Keratinocyte (primary cell): ENCODE data around the gene SPON1. TPM values are rescaled to one million over a fixed set of nuclear protein-coding genes. Genes with fewer than 3 reads are reported as not detected.

ENCODE experiments used
- DNase-seq: peaks from one replicate; pipeline ENCODE4 v3.0.0-alpha.2; 2011; ENCODE audit warnings: low read depth, missing footprints, low spot score
- FAIRE-seq: peaks from 2 replicates; lab custom pipeline; 2011; peaks lifted over from hg19 to GRCh38; lab: Jason Lieb, UNC
- H2AFZ ChIP-seq: 2 replicates; pipeline ENCODE4 v1.6.0; 2012; ENCODE audit warnings: low read length, control low read depth, inconsistent platforms; ENCODE audit not compliant: control insufficient read depth
- H3K27ac ChIP-seq: 2 replicates; pipeline ENCODE4 v1.5.1; 2011; ENCODE audit warnings: low read length; ENCODE audit not compliant: control insufficient read depth, insufficient read depth
- H3K27me3 ChIP-seq: 3 replicates; pipeline ENCODE4 v1.6.0; 2011; ENCODE audit warnings: low read length; ENCODE audit not compliant: control insufficient read depth, insufficient read depth; ENCODE audit errors: extremely low read depth
- H3K36me3 ChIP-seq, 2 experiments: 2 replicates in 1 of 2; 3 replicates in 1 of 2; pipeline ENCODE4 v1.5.1; 2011; ENCODE audit warnings: low read length in 2 of 2, mild to moderate bottlenecking in 1 of 2; ENCODE audit not compliant: control insufficient read depth in 2 of 2, insufficient read depth in 2 of 2; ENCODE audit errors: extremely low read depth in 1 of 2
- H3K4me1 ChIP-seq: 3 replicates; pipeline ENCODE4 v1.5.1; 2011; ENCODE audit warnings: low read length; ENCODE audit not compliant: control insufficient read depth, insufficient read depth; ENCODE audit errors: extremely low read depth
- H3K4me2 ChIP-seq: 3 replicates; pipeline ENCODE4 v1.6.0; 2011; ENCODE audit warnings: low read depth, low read length; ENCODE audit not compliant: control insufficient read depth, insufficient read depth; ENCODE audit errors: extremely low read depth
- H3K4me3 ChIP-seq, 3 experiments: fragments of 200-600 bp in 1 of 3; sonication (generic) in 1 of 3; 2 replicates in 2 of 3; 3 replicates in 1 of 3; pipeline ENCODE4 v1.5.1; 2011 to 2016; ENCODE audit warnings: low read length in 3 of 3, mild to moderate bottlenecking in 3 of 3, control low read depth in 2 of 3, inconsistent platforms in 1 of 3, low read depth in 1 of 3, mixed read lengths in 1 of 3, mixed run types in 1 of 3, moderate library complexity in 1 of 3; ENCODE audit not compliant: control insufficient read depth in 2 of 3, insufficient read depth in 2 of 3; ENCODE audit errors: extremely low read depth in 1 of 3
- H3K79me2 ChIP-seq: 2 replicates; pipeline ENCODE4 v1.6.0; 2012; ENCODE audit warnings: low read length; ENCODE audit not compliant: control insufficient read depth, insufficient read depth
- H3K9ac ChIP-seq: 3 replicates; pipeline ENCODE4 v1.6.0; 2011; ENCODE audit warnings: low read length; ENCODE audit not compliant: control insufficient read depth, insufficient read depth; ENCODE audit errors: extremely low read depth
- H3K9me1 ChIP-seq: 3 replicates; pipeline ENCODE4 v1.6.0; 2011; ENCODE audit warnings: low read length; ENCODE audit not compliant: control insufficient read depth, insufficient read depth; ENCODE audit errors: extremely low read depth
- H3K9me3 ChIP-seq: 2 replicates; pipeline ENCODE4 v1.5.1; 2012; ENCODE audit warnings: low read depth, low read length; ENCODE audit not compliant: control insufficient read depth
- H4K20me1 ChIP-seq: 3 replicates; pipeline ENCODE4 v1.6.0; 2011; ENCODE audit warnings: low read length; ENCODE audit not compliant: control insufficient read depth, insufficient read depth; ENCODE audit errors: extremely low read depth
- CTCF ChIP-seq, 3 experiments: IDR thresholded peaks in 1 of 3; conservative IDR thresholded peaks in 1 of 3; optimal IDR thresholded peaks in 1 of 3; 2 replicates in 2 of 3; 3 replicates in 1 of 3; pipeline versions ENCODE3 to v1.5.1; 2011; ENCODE audit warnings: low read length in 3 of 3, mild to moderate bottlenecking in 3 of 3, moderate library complexity in 2 of 3, control low read depth in 1 of 3, inconsistent platforms in 1 of 3; ENCODE audit not compliant: insufficient read depth in 2 of 3; ENCODE audit errors: extremely low read depth in 1 of 3
- EZH2 ChIP-seq: IDR thresholded peaks from one replicate; pipeline ENCODE4 v1.6.1; 2012; ENCODE audit warnings: inconsistent platforms, mild to moderate bottlenecking, low read length, moderate library complexity
- dilution Hi-C: fragments of 300-500 bp; cut with MboI; formaldehyde crosslinking; loops from one replicate; pipeline ENCODE4 v1.7.0; 2020; ENCODE audit warnings: low sequenced_read_pairs; ENCODE audit not compliant: extremely low pct_ligation_motif_present
- polyA plus RNA-seq, 5 experiments: library from polyadenylated mRNA; depleted of rRNA in 3 of 5; stranded (reverse) in 3 of 5; stranded (forward) in 1 of 5; unstranded in 1 of 5; fragments of >200 nt; gene quantifications; 1 replicate in 1 of 5; 2 replicates in 3 of 5; 3 replicates in 1 of 5; pipeline versions ENCODE4 v1.2.1 to v1.2.3, GENCODE V29; 2011 to 2012; ENCODE audit warnings: missing spikeins in 2 of 5, low read depth in 1 of 5, low replicate concordance in 1 of 5

Gene SPON1
- polyA plus RNA-seq, 1 donor (not counting 4 experiments of a cell fraction or from before 2014, with no cell fraction given): not detected

GRCh38 chr11:13955971-13956421, 6.5 kb upstream of the SPON1 start:
- no peak overlapping the region for H3K9ac ChIP-seq
- no peak overlapping the region for H3K27ac ChIP-seq
- no peak overlapping the region for H3K4me2 ChIP-seq
- TF ChIP-seq CTCF (optimal IDR thresholded peaks at IDR 0.05 in 1 of 3, IDR thresholded peaks at IDR 0.05 in 1 of 3, conservative IDR thresholded peaks at IDR 0.05 in 1 of 3; ENCODE audit: extremely low read depth in 1 of 3, insufficient read depth in 2 of 3, low read length in 3 of 3): peak; percentile 78 to 86 (median 85)
- TF ChIP-seq EZH2: no peak
- FAIRE-seq (peak; percentile 67), DNase-seq (peak; percentile 41)
- H3K36me3 ChIP-seq: no peaks in the 10 kb centered on the region
- H2AFZ ChIP-seq: no peak overlapping the region
- no peaks in the 10 kb centered on the region for H3K4me1 ChIP-seq
- H3K9me3 ChIP-seq: no peaks in the 10 kb centered on the region
- peaks cover 58% of the 10 kb centered on the region for H3K27me3 ChIP-seq
- dilution Hi-C loops: loop anchor here (25.0 kb wide), 2 partner anchors 194 to 281 kb away; no protein-coding TSS in a partner anchor
- no peaks in the 10 kb centered on the region for H3K79me2 ChIP-seq
- no peaks in the 10 kb centered on the region for H4K20me1 ChIP-seq
- H3K9me1 ChIP-seq: no peaks in the 10 kb centered on the region
- no peak overlapping the region for H3K4me3 ChIP-seq

GRCh38 chr11:13956988-13957387, 5.5 kb upstream of the SPON1 start:
- no peak overlapping the region for H3K27ac ChIP-seq
- peaks cover 64% of the 10 kb centered on the region for H3K27me3 ChIP-seq
- no peak overlapping the region for H2AFZ ChIP-seq
- H3K36me3 ChIP-seq: no peaks in the 10 kb centered on the region
- FAIRE-seq (no peak), DNase-seq (no peak)
- no peaks in the 10 kb centered on the region for H3K79me2 ChIP-seq
- H4K20me1 ChIP-seq: no peaks in the 10 kb centered on the region
- no peak overlapping the region for H3K4me2 ChIP-seq
- no peak for TF ChIP-seq EZH2
- no peak for TF ChIP-seq CTCF (optimal IDR thresholded peaks at IDR 0.05 in 1 of 3, IDR thresholded peaks at IDR 0.05 in 1 of 3, conservative IDR thresholded peaks at IDR 0.05 in 1 of 3; ENCODE audit: extremely low read depth in 1 of 3, insufficient read depth in 2 of 3, low read length in 3 of 3)
- H3K4me3 ChIP-seq: no peak overlapping the region
- H3K9me1 ChIP-seq: no peaks in the 10 kb centered on the region
- dilution Hi-C loops: loop anchor here (25.0 kb wide), 2 partner anchors 195 to 280 kb away; no protein-coding TSS in a partner anchor
- H3K4me1 ChIP-seq: no peaks in the 10 kb centered on the region
- H3K9ac ChIP-seq: no peak overlapping the region
- no peaks in the 10 kb centered on the region for H3K9me3 ChIP-seq
